Measurements from ENCODE around the gene CYP4B1.

Gene CYP4B1

GRCh38 chr1:46797696-46798470 lies 963 bp upstream of the CYP4B1 start:
- DNase-seq (ENCODE audit: low spot score) = no peak

GRCh38 chr1:46800742-46801141 lies 1.9 kb downstream of the CYP4B1 start:
- no peak for DNase-seq (ENCODE audit: low spot score)

- no peak for DNase-seq (ENCODE audit: low spot score)
These were observed 2.6 kb downstream of the CYP4B1 start for GRCh38 chr1:46801323-46802055.

DNA sequence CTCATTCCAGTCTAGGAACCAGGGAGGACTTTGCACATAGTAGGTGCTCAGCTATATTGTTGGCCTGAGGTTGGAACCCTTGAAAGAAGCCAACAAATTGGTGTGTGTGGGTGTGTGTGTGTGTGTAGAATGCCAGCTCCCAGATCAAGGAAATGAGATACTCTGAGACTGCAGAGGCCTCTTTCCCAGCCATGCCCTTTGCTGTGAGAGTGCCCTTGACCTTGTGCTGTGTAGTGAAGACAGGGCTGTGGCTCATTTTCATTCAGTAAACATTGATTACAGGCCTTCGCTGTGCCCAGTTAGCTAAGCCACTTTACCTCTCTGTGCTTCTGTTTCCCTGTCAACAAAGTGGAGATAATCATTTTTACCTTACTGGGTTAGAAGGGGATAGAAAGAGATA lies 3.2 kb downstream of the CYP4B1 start:
- no peak for DNase-seq (ENCODE audit: low spot score)

DNA sequence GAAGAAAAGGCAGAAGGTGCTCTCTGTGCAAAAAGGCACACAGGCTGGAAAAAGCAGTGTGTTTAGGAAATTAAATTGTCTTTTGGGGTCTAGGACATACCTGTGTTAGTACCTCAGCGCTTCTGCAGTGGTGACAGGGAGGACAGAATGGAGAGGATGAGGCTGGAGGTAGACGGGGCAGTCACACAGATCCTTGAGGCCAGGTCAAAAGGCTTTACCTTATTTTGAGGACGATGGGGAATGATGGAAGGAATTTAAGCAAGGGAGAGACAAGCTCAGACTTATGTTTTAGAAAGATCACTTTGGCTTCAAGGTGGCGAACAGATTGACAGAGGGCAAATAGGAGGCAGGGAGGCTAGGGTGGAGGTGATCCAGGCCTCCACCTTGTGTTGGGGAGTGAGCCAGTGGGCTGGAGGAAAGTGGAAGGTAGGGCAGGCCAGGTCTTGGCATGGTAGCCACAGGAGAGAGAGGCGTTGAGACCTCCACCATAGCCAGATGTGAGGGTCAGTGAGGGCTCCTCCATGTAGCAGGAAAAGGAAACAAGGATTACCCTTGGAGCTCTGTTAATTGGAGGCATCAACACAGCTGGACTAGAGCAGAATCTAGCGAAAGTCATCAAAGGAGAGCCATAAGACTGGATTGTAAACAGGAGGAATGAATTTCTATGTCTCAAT lies 4.2 kb downstream of the CYP4B1 start:
- DNase-seq (ENCODE audit: low spot score) = no peak

- DNase-seq (ENCODE audit: low spot score) = no peak
These were observed 5.4 kb downstream of the CYP4B1 start for GRCh38 chr1:46804027-46804889.

GRCh38 chr1:46804926-46805325 lies 6.1 kb downstream of the CYP4B1 start:
- no peak for DNase-seq (ENCODE audit: low spot score)

DNA sequence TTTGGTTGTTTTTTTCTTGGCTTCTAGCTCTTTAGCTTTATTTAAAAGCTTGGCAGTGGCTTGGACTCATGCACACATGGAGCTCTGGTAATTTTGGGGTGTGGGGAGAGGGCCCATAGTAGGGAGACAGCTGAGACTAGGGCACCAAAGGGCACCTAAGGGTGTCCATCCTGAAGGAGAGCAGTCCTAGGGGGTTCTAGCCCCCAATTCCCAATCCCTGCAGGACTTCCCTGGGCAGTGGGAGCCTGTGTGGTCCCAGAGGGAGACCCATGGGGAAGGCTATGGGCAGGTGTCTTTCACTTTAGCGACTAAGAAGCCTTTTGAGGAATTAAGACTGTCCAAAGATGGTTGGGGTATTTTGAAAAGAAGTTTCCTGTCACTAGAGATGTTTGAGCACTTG lies 6.9 kb downstream of the CYP4B1 start:
- no peak for DNase-seq (ENCODE audit: low spot score)

DNA sequence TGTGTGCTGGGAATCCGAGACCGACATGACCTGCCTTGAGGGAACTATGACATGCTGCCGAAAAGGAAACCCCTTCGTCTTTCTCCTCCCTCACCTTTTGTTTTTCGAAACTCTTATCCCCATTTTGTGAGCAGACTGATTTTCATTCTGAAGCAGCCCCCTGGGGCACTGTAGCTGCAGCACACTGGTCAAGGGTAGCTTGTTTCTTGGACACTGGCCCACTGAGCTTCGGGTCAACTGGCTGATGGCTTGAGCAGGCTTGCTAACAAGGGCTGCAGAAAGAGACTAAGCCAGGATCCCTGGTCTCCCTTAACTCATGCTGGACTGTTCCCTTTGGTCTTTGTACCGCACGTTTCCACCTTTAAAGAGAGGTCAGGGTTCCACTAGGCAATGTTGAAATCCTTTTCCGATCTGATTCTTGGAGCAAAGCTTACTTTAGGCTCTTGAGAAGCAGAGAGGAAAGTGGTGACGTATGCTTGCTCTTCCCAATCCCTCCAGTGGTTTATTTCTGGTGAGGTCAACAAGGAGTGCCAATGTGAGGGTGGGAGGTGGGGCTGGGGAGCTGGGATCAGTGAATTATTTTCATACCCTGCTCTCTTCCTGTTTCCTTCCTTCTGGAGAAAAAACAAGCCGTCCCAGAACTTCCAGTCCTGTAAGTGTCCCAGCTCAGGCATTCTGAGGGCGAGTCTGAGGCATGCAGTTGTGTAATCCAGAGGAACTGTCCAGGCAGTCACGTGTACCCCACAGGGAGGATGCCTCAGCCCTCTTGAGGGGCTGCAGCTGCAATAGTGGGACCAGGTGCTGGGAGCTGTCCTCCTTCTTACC lies 7.6 kb downstream of the CYP4B1 start:
- DNase-seq (ENCODE audit: low spot score) = no peak

DNA sequence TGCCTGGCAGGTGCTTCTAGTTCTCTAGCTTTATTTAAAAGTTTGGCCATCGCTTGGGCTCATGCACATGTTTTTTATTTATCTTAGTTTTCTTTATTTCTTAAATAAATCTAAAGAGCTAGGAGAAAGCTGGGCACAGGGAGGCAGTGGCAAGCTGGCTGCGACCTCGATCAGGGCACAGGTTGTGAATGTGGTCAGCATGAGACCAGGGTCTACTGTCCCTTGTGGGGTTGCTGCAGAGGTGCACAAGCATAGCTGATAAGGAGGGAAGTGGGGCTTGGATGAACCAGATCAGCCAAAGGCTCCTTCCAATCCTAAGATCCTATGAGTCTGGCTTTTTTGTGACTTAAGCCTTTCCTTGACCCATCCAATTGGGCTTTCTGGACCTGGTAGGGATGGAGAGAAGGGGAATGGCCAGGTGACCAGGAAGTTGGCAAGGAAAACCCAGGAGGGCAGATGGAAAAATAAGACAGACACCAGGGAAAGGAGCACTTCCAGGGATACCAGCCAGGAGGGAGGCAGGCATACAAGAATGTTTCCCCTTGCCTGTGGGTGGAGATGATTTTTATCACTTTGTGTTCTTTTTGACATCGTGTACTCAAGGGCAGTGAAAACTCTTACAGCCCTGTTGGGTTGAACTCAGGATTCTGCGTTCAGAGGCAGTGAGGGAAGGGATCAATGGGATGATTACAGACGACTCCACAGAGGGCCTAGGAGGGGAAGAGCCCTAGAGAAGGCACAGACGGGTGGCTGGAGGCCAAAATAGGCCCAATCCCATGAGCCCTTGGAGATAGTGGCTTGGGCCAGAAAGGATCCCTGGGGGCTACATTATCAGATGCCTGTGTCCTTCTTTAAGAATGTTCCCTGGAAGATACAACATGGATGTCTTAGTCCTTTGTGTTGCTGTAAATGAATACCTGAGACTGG lies 8.5 kb downstream of the CYP4B1 start:
- no peak for DNase-seq (ENCODE audit: low spot score)

DNA sequence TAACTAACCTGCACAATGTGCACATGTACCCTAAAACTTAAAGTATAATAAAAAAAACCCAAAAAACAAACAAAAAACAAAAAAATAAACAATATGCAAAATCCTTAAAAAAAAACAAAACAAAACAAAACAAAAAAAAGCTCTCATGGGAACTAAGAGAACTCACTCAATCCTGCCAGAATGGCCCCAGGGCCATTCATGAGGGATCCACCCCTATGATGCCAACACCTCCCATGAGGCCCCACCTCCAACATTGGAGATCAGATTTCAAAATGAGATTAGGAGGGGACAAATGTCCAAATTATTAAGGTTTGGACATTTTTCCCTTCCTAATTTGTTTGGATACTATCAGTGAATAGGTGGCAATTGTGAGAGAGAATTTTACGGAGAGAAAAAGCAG lies 10.2 kb downstream of the CYP4B1 start:
- no peak for DNase-seq (ENCODE audit: low spot score)

DNA sequence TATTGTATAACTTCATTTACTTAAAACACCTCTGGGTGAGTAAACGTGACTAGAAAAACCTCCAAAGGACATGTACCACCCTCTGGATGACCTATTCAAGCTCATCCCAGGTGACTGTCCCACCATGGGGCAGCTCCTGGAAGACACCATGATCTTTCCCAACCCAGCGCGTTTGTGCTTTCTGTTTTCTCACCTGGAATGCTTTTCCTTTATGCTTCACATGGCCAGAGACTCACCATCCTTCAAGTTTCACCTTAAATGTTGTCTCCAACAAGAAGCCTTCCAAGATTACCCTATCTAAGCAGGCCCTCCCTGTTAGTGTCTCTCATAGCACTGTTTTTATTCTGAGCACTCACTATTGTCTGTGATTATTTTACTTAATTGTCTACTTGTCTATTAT lies 11.1 kb downstream of the CYP4B1 start:
- DNase-seq (ENCODE audit: low spot score) = no peak

GRCh38 chr1:46810596-46810995 lies 11.8 kb downstream of the CYP4B1 start:
- DNase-seq (ENCODE audit: low spot score) = no peak

GRCh38 chr1:46811053-46811452 lies 12.2 kb downstream of the CYP4B1 start:
- DNase-seq (ENCODE audit: low spot score) = no peak

DNA sequence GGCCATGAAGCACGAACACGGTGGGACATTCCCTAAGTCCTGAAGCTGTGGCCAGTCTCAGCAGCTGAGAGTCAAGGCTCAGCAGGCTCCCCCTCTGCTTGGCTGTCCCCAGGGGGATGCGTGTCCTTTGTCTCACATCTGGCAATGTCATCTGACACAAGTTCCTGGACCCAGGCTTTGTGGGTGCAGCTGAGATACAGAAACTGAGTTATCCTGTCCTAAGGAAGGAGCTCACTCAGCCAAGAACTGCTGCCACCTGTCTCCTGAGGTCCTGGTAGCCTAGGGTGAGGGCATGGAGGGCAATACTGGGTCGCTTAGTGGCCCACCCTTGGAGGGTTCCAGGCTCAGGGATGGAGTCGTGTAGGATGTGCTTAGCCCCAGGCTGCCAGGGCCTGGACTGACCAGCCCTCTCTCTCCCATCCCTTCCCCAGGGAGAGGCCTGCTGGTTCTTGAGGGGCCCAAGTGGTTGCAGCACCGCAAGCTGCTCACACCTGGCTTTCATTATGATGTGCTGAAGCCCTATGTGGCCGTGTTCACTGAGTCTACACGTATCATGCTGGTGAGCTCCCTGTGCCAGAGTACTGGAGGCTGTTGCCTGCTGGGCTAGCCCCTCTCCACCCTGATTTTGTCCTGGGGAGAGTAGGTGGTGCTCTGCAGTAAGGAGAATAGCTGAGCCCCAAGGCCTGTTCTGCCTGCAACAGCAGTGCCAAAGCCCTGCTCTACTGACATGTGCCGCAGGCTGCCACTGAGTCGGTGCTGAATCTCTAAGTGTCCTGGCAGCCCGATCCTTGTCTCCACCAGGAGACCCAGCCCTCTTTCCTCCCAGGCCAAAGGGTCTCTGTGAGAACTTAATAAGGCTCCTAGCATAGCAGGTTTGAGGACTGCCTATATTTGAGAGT lies 13.5 kb downstream of the CYP4B1 start:
- no peak for DNase-seq (ENCODE audit: low spot score)

DNA sequence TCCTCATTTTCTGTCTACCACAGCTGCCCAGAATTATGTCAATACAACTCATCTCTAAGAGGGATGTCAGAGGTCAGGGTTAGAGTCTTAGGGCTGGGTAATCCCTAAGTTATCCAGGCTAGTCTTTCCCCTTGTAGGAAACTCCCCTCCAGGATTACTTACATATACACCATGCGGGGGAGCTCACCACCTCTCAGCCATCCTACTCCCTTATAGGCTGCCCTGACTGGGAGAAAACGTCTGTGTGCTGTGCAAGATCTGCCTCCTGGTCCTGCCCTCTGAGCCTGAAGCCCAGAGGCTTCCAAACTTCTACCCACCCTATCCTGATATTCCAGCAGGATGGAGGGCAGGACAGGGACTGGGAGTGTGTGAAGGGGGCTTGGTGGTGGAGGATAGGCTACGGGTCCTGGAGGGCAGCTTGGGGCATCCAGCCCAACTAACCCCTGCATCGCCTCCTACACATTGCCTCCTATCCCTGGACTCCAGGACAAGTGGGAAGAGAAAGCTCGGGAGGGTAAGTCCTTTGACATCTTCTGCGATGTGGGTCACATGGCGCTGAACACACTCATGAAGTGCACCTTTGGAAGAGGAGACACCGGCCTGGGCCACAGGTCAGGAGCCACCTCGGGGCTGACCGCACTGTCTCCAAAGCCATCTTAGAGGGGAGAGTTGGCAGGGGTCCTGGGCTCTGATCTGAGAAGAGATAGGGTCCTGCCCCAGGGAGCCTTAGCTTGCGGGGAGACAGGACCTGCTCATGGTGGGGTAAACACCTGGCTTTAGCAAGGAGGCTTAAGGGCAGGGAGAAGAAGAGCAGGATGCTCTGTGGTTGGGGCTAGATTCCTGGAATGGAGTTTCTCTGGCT lies 14.4 kb downstream of the CYP4B1 start:
- no peak for DNase-seq (ENCODE audit: low spot score)

DNA sequence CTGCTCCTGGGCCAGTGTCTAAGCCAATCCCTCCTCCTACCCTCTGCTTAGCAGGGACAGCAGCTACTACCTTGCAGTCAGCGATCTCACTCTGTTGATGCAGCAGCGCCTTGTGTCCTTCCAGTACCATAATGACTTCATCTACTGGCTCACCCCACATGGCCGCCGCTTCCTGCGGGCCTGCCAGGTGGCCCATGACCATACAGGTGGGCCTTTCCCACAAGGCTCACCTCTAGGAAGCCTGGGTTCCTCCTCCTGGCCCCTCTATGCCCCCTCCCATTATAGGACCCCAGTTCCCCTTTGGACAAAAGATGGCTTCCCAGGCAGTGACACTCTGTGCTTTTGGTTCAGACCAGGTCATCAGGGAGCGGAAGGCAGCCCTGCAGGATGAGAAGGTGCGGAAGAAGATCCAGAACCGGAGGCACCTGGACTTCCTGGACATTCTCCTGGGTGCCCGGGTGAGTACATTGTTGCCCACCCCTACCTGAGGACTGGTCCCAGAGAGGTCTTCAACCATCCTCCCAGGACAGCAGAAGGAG lies 15.1 kb downstream of the CYP4B1 start:
- DNase-seq (ENCODE audit: low spot score) = no peak

DNA sequence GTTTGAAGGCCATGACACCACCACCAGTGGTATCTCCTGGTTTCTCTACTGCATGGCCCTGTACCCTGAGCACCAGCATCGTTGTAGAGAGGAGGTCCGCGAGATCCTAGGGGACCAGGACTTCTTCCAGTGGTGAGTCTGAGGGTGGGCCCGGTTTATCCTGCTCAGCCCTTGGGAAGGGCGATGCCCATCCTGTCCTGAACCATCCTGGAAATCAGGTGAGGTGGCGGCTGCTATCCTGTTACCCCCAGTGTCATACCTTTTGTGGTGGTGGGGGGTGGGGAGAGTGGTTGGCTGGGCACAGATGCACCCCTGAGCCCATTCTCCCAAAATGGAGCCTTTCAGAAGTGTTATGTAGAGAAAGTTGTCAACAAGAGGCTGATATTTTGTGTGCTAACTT lies 16.3 kb downstream of the CYP4B1 start:
- no peak for DNase-seq (ENCODE audit: low spot score)
